Spinal cord (tissue), 10 donors: ENCODE results near the gene CRISP2. TPM values are rescaled to one million over a fixed set of nuclear protein-coding genes. Genes with fewer than 3 reads are reported as not detected.
A peak's percentile ranks its signal among the peaks of the same experiment; 100 is the strongest.
"Not testable (repeated sequence)": the region's sequence is repeated elsewhere in the genome, so short reads cannot be mapped to it uniquely, and the experiment has no call there.

Experiments used
- DNase-seq, 6 donors: peaks; one replicate each; pipeline versions ENCODE4 v3.0.0 to v3.0.0-alpha.2; 2013 to 2015; ENCODE audit warnings: low spot score in 6 of 6, low read depth in 4 of 6
- H3K27ac ChIP-seq: one replicate; pipeline ENCODE4 v1.5.1; 2013; ENCODE audit warnings: low read depth, low read length, control low read depth
- H3K27me3 ChIP-seq: one replicate; pipeline ENCODE4 v1.6.1; 2013; ENCODE audit warnings: low read length; ENCODE audit not compliant: control insufficient read depth, insufficient read depth
- H3K36me3 ChIP-seq: one replicate; pipeline ENCODE4 v1.6.1; 2013; ENCODE audit warnings: low read length; ENCODE audit not compliant: control insufficient read depth, insufficient read depth
- H3K4me1 ChIP-seq: one replicate; pipeline ENCODE4 v1.6.1; 2013; ENCODE audit warnings: low read length; ENCODE audit not compliant: control insufficient read depth, insufficient read depth
- H3K4me3 ChIP-seq: one replicate; pipeline ENCODE4 v1.5.1; 2013; ENCODE audit warnings: low read depth, low read length, control low read depth
- H3K9me3 ChIP-seq: one replicate; pipeline ENCODE4 v1.6.1; 2013; ENCODE audit warnings: low read length; ENCODE audit not compliant: control insufficient read depth, insufficient read depth
- WGBS: methylation state at CpG from one replicate; pipeline ENCODE4 v1.1.5; 2013; ENCODE audit warnings: missing lambda C conversion rate; ENCODE audit not compliant: insufficient coverage; 5-methylcytosine and 5-hydroxymethylcytosine counted together
- polyA plus RNA-seq, 2 donors: library from polyadenylated mRNA; unstranded; fragments of 120-200 nt; gene quantifications; one replicate each; pipeline ENCODE4 v1.2.1, GENCODE V29; 2013; ENCODE audit not compliant: insufficient read length in 2 of 2
- total RNA-seq, 2 donors: library from RNA; depleted of rRNA in 1 of 2; stranded (reverse); fragments of 120-200 nt in 1 of 2; fragments of >200 nt in 1 of 2; gene quantifications; one replicate each; pipeline versions ENCODE4 v1.2.3 to v1.2.4, GENCODE V29; 2013 to 2014
- donor health status: healthy.

The CRISP2 gene
- total and polyA plus RNA-seq, 4 donors: 0.44 to 2.6 (median 1.9) TPM

- not testable (repeated sequence) for H3K4me3 ChIP-seq, H3K27me3 ChIP-seq, H3K27ac ChIP-seq, H3K4me1 ChIP-seq, H3K9me3 ChIP-seq, DNase-seq, H3K36me3 ChIP-seq
- WGBS: no CpG with 5 or more reads among the region's 1 CpG
Measured at GRCh38 chr6:49664054-49664453, 49.3 kb downstream of the CRISP2 start.

- DNase-seq: peak in 1 of 6 donors; percentile 27
- WGBS: no CpG with 5 or more reads among the region's 1 CpG
Measured at GRCh38 chr6:49662892-49663261, 50.5 kb downstream of the CRISP2 start.

GRCh38 chr6:49662231-49662891, 51.0 kb downstream of the CRISP2 start:
- DNase-seq: no peak
- Histone ChIP-seq H3K27ac (no peak overlapping the region), H3K36me3 (no peaks in the 10 kb centered on the region), H3K4me3 (no peak overlapping the region), H3K9me3 (no peaks in the 10 kb centered on the region), H3K4me1 (no peaks in the 10 kb centered on the region), H3K27me3 (no peaks in the 10 kb centered on the region)
- WGBS: no CpG with 5 or more reads among the region's 1 CpG

More at GRCh38 chr6:49662892-49663261, 50.5 kb downstream of the CRISP2 start:
- Histone ChIP-seq H3K4me3 (no peak overlapping the region), H3K27ac (no peak overlapping the region), H3K9me3 (no peaks in the 10 kb centered on the region), H3K4me1 (no peaks in the 10 kb centered on the region), H3K36me3 (no peaks in the 10 kb centered on the region), H3K27me3 (no peaks in the 10 kb centered on the region)

GRCh38 chr6:49653942-49654341, 59.4 kb downstream of the CRISP2 start:
- WGBS: no CpG with 5 or more reads among the region's 1 CpG
- no peaks in the 10 kb centered on the region for H3K27me3 ChIP-seq

GRCh38 chr6:49653438-49653837, 59.9 kb downstream of the CRISP2 start:
- Histone ChIP-seq H3K27me3 (no peaks in the 10 kb centered on the region), H3K4me3 (no peak overlapping the region), H3K4me1 (no peaks in the 10 kb centered on the region), H3K9me3 (no peaks in the 10 kb centered on the region), H3K27ac (no peak overlapping the region), H3K36me3 (no peaks in the 10 kb centered on the region)
- no CpG with 5 or more reads among the region's 2 CpGs for WGBS
- no peak for DNase-seq

More at GRCh38 chr6:49653942-49654341, 59.4 kb downstream of the CRISP2 start:
- H3K27ac ChIP-seq: no peak overlapping the region
- H3K4me1 ChIP-seq: no peaks in the 10 kb centered on the region
- no peaks in the 10 kb centered on the region for H3K9me3 ChIP-seq
- DNase-seq: no peak
- H3K36me3 ChIP-seq: no peaks in the 10 kb centered on the region
- H3K4me3 ChIP-seq: no peak overlapping the region

GRCh38 chr6:49651239-49651638, 62.1 kb downstream of the CRISP2 start:
- 80% methylated on average over 1 of the region's 2 CpGs for WGBS
- Histone ChIP-seq H3K4me1 (no peaks in the 10 kb centered on the region), H3K36me3 (no peaks in the 10 kb centered on the region), H3K4me3 (no peak overlapping the region), H3K9me3 (no peaks in the 10 kb centered on the region), H3K27ac (no peak overlapping the region), H3K27me3 (no peaks in the 10 kb centered on the region)
- no peak for DNase-seq

GRCh38 chr6:49649988-49650387, 63.4 kb downstream of the CRISP2 start:
- Histone ChIP-seq H3K4me3 (no peak overlapping the region), H3K27ac (no peak overlapping the region), H3K9me3 (no peaks in the 10 kb centered on the region), H3K36me3 (no peaks in the 10 kb centered on the region), H3K4me1 (no peaks in the 10 kb centered on the region), H3K27me3 (no peaks in the 10 kb centered on the region)
- no CpG with 5 or more reads among the region's 1 CpG for WGBS
- no peak for DNase-seq

GRCh38 chr6:49648036-49648435, 65.3 kb downstream of the CRISP2 start:
- Histone ChIP-seq H3K27ac (no peak overlapping the region), H3K4me3 (no peak overlapping the region), H3K36me3 (no peaks in the 10 kb centered on the region), H3K9me3 (no peaks in the 10 kb centered on the region), H3K4me1 (no peaks in the 10 kb centered on the region), H3K27me3 (no peaks in the 10 kb centered on the region)
- DNase-seq: no peak

GRCh38 chr6:49647476-49647875, 65.9 kb downstream of the CRISP2 start:
- H3K36me3 ChIP-seq: no peaks in the 10 kb centered on the region
- H3K4me3 ChIP-seq: no peak overlapping the region
- no CpG with 5 or more reads among the region's 2 CpGs for WGBS
- no peak for DNase-seq
- H3K9me3 ChIP-seq: no peaks in the 10 kb centered on the region
- no peaks in the 10 kb centered on the region for H3K4me1 ChIP-seq
- no peak overlapping the region for H3K27ac ChIP-seq
- H3K27me3 ChIP-seq: no peaks in the 10 kb centered on the region

GRCh38 chr6:49646942-49647341, 66.4 kb downstream of the CRISP2 start:
- no peak overlapping the region for H3K4me3 ChIP-seq
- H3K36me3 ChIP-seq: no peaks in the 10 kb centered on the region
- H3K4me1 ChIP-seq: no peaks in the 10 kb centered on the region
- no peaks in the 10 kb centered on the region for H3K9me3 ChIP-seq
- DNase-seq: no peak
- H3K27me3 ChIP-seq: no peaks in the 10 kb centered on the region
- no peak overlapping the region for H3K27ac ChIP-seq
- no CpG with 5 or more reads among the region's 4 CpGs for WGBS
